GM19463 (cell line): ENCODE data around the gene FOXD4L6.
A peak's percentile ranks its signal among the peaks of the same experiment; 100 is the strongest.
"Not testable (repeated sequence)": the region's sequence is repeated elsewhere in the genome, so short reads cannot be mapped to it uniquely, and the experiment has no call there.

Experiments used
- ATAC-seq: cut with Tn5 transposase; IDR thresholded peaks from one replicate; pipeline ENCODE4 v1.9.1; 2021; ENCODE audit warnings: mild to moderate bottlenecking, moderate library complexity; ENCODE audit not compliant: unreplicated experiment

FOXD4L6 gene

DNA sequence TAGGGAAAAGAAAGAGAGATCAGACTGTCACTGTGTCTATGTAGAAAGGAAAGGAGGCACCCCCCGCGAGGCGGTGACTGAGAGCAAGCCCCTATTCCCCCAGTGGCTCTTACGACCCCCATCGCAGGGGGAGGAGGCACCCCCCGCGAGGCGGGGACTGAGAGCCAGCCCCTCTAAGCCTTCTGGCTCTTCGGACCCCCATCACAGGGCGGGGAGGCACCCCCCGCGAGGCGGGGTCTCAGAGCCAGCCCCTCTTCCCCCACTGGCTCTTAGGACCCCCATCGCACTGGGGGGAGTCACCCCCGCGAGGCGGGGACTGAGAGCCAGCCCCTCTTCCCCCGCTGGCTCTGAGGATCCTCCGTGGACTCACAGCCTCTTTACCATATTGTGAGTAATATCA lies 23.9 kb downstream of the FOXD4L6 start:
- ATAC-seq = not testable (repeated sequence)

DNA sequence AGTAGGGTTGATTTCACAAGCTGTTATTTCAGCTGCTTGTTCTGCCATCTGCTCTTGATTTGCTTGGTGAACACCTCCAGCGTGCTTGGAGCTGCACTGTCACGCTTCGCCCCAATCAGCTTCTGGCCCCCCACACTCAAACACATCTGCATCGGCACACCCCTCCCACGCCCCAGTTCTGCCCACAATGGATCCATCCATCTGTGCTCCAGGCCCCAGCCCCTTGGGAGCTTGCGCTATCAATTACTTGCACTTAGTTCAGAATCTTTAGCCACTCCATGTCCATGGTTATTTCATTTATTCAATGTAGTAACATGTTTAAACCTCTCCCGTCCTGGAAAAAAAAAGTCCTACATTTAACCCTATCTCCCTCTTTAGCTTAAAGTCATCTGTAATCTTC lies 28.0 kb downstream of the FOXD4L6 start:
- ATAC-seq = not testable (repeated sequence)

DNA sequence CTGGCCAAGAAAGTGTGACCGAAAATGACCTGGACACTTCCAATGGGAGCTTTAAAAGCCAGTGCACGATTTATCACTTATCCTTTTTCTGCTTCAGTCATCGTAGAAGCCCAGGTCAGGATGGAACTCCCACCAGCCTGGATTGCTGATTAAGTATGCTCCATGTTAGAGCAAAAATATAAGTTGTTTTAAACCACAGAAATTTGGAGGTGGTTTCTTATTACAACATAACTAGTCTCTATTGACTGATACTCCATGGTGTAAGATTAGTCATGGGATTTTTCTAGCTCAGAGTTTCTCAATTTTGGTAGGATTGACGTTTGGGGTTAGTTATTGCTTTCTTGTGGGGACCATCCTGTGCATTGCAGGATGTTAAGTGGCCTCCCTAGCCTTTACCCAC lies 29.7 kb downstream of the FOXD4L6 start:
- not testable (repeated sequence) for ATAC-seq

DNA sequence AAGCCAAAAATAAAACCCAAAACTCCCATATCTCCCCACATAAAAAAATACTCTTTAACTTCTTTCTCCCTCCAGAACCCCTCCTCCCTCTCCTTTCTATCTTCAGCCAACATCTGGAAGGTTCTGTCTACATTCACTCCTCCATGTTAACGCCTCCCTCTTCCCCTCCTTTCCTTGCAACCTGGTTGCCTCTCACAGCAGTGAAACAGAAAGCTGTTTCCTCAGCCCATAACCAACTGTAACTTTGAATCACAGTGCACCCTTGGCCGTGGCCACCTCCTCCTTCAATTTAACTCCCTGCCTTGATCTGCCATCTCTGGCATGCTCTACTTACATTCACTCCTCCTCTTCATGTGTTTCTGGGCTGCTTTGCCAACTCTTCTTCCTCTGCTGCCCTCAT lies 33.4 kb downstream of the FOXD4L6 start:
- ATAC-seq = peak; percentile 53

DNA sequence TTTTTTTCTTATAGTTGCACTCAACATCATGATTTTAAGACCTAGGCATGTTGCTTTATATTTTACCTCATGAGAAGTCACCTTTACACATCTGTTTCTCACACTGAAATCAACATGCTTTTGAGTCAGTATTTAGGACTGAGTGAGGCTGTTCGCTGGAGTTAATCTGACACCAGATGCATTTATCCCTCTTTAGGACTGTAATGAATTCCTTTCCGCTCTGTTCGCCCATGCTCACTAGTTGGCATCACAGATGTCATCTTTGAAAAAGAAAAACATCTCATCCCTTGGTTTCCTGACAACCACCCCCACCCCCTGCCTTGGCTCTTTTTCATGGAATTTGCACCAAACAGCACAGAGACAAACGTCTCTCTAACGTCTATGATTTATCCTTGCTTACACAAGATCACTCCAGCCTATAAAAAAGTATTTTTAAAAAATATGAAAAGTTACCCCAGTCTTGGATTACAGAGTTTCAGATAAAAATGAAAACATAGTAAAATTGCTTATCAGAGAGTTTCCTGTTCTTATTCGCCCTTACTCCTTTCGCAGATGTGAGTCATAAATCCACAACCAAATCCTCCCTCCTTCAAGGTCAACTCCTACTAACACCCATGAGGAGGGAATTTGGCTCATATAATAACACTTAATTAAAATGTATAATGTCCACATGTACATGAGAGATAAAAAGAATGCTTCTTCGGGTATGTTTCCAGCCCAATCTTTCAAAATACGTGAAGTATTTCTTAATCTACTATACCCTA lies 34.3 kb downstream of the FOXD4L6 start:
- not testable (repeated sequence) for ATAC-seq

DNA sequence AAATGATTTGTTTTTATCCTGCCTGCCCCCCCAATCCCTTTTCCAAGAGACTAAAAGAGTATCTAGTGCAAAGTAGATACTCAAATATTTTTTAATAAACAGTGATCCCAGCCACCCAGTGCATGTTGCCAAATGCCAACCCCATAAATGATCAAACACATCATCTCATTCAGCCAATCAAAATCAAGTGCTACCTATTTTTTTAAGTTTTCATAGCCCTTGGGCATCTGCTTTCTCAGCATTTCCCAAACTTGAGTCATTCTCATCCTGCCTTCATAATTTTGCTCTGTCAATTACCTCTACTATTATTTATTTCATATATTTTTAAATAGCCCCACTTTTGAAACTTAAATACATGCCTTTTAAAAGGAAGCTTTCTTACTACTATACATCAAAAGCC lies 37.6 kb downstream of the FOXD4L6 start:
- ATAC-seq = not testable (repeated sequence)

DNA sequence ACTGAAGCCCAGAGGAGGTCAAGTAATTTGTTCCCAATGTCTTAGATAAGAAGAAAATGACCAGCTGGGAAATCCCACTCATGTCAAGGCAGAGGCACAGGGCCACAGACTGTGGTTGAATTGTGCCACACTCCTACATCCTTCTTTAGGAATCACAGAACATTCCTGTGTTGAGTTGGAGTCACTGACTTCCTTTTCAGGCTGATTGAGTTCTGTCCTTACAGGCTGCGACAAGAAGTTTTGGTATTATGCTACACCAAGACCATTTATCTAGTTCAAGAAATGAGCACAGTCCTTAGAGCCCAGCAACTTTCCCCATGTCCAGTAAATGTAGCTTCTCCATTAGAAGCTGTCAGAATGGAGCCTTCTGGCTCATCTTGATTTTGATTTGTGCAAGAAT lies 38.1 kb downstream of the FOXD4L6 start:
- ATAC-seq = not testable (repeated sequence)

DNA sequence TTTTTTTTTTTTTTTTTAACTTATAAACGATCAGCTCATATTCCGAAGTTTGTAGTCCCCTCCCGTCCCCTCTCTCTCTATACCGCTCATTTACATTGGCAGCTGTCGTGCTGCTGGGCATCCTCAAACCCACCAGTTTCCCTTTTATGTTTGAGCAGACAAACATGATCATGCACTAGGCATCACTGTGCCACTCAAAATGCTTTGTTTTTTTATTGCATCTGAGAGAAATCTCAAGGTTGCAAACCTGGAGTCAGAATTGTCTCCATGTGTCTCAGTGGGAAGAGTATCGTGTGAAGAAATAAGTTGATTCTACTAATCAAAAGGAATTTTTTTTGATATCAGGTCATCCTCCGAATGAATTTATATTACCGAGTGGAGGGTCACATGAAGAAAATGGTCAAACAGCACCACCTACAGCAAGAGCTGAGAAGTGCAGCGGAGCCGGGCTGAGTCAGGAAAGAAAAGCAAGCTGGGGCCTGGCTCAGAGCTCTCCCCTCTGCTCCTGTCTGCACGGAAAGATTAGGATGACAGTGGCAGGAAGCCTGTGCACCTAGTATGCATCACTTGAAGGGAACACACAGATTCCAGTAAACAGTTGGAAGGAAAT lies 39.9 kb downstream of the FOXD4L6 start:
- peak; percentile 74 for ATAC-seq

DNA sequence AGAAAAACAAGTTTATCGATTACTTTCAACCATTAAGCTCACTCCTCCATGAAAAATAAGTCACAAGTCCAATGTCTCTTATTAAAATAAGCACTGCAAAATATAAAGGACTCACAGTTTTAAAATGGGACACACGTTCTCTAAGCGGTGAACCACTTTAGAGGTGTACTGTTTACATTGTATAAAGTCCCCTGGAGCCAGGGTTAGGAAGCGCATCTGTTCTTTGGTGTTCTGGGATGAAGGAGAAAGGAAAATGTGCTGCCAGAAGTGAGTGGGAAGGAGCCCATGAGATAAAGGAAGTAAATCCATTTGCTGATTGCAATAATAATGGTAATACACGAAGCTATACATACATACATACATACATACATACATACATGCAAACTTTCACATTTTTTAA lies 40.6 kb downstream of the FOXD4L6 start:
- ATAC-seq = not testable (repeated sequence)

DNA sequence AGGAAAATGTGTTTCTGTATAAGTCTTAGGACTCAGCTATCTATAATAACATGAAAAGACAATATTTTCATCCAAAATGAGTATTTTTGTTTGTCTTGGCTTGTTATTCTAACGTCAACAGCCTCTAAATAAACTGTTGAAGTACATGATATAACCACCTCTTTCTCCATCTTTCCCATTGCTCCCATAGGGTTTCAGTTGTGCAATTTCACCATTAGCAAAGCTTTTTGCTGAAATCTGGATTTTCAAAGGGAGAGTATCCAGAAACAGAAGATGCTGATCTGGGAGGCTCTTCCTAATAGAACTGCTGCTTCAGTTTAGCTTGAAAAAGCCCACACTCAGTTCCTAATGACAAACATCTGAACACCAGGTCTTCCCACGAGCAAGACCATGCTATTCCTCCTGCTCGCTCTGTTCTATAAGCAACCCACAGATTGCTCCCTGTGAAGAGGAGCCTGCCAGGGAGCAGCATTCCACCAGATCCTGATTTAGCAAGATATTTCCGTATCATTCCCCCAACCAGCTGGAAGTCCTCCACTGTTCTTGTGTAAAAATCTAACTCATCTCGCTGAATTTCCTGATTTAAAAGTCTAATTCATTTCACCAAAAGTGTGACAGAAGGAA lies 41.2 kb downstream of the FOXD4L6 start:
- ATAC-seq = not testable (repeated sequence)

DNA sequence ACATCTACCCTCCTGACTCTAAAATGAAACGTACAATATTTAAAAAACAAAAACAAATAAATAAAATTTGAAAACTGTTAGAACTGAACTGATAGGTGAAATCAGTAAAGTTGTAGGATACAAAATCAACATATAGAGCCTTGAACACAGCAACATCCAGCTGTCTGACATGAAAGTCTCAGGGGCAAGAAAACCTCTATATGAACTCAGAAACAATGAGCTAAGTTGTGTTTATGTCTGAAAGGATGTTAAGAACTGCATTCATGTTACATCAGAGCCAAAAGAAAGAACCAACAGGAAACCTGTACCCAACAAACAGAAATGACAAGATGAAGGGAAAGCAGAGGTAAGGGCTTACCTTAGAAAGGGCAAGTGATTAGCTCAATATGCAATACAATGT lies 41.8 kb downstream of the FOXD4L6 start:
- ATAC-seq = not testable (repeated sequence)

DNA sequence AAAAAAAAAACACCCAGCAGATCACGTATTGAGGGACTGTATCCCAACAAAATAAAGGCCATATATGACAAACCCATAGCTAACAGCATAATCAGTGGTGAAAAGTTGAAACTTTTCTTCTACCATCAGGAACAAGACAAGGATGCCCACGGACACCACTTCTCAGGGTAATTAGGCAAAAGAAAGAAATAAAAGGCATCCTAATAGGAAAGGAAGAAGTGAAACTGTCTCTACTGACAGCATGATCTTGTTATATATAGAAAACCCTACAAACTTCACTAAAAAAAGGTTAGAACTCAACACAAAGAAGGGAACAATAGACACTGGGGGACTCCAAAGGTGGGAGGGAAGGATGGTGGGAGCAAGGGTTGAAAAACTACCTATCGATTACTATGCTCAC lies 42.3 kb downstream of the FOXD4L6 start:
- ATAC-seq = not testable (repeated sequence)

DNA sequence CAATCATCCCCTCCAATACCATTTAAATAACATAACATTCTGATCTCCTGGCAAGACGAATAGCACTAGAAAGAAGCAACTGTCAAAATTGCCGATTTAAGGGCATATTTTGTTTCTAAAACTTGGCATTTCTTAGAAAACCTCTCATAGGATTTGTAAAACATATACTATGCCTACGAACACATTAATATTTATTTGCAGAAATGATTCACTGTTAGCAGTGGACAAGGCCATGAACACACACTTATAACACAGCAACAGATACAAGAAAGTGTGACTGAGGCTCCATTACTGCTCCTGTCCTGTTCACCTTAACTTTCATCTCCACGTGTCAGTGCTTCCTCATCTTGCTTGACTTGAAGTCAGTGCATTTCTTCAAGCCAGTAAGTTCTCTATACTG lies 46.1 kb downstream of the FOXD4L6 start:
- not testable (repeated sequence) for ATAC-seq

DNA sequence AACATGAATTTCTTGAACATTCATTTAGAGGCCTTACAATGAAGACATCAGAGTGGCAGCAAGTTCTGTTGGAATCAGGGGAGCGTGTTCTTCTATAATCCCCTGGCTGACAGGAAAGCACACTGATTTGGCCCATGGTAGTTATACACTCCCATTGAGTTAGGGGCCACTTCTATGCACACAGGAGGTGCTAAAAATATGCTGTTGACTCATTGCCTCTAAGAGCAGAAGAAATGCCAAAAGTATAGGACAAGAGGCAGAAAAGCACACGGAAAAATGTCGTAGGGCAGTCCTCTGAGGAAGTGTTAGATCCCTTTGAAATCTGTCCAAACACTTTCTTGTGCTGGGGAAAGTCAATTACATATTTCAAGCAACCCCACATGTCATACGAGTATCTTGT lies 49.0 kb downstream of the FOXD4L6 start:
- ATAC-seq = not testable (repeated sequence)

DNA sequence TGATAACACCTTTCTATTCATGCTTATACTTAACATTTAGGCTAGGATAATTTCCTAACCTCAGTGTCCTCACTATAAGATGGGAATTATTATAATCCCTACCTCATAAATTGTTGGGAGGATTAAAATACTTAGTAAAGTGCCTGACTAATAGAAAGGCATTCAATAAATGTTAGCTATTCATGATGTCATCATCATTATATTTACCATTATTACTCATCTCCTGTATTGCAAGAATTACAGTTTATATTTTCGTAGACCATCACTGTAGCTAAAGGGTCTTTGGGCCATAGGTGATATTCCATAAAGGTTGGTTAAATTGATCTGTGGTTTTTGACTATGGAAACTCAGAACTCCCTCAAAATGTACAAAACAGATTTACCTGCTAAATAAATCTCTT lies 50.9 kb downstream of the FOXD4L6 start:
- not testable (repeated sequence) for ATAC-seq
